Ureter (tissue), 1 donor: ENCODE results near the gene ASTN2. TPM values are rescaled to one million over a fixed set of nuclear protein-coding genes. Genes with fewer than 3 reads are reported as not detected.

Experiments used
- DNase-seq: peaks from one replicate; pipeline ENCODE4 v3.0.0-alpha.2; 2020; ENCODE audit warnings: low spot score
- total RNA-seq: library from RNA; stranded (reverse); gene quantifications from one replicate; pipeline ENCODE4 v1.2.4, GENCODE V29; 2023
- donor health status: DM: yes; HTN: yes; CAD: no.

The ASTN2 gene
- total RNA-seq, 1 donor from 2014 or later: 19.6 TPM

- no peak for DNase-seq
These were observed 785.2 kb downstream of the ASTN2 start for GRCh38 chr9:116629634-116630033.

GRCh38 chr9:116628716-116629115, 786.1 kb downstream of the ASTN2 start:
- no peak for DNase-seq

- no peak for DNase-seq
These were observed 787.4 kb downstream of the ASTN2 start for GRCh38 chr9:116627433-116627832.

GRCh38 chr9:116626762-116627161, 788.1 kb downstream of the ASTN2 start:
- no peak for DNase-seq

GRCh38 chr9:116623715-116624114, 791.1 kb downstream of the ASTN2 start:
- no peak for DNase-seq

GRCh38 chr9:116617389-116617788, 797.5 kb downstream of the ASTN2 start:
- no peak for DNase-seq

- DNase-seq: no peak
These were observed 798.4 kb downstream of the ASTN2 start for GRCh38 chr9:116616304-116616914.

- no peak for DNase-seq
These were observed 806.8 kb downstream of the ASTN2 start for GRCh38 chr9:116608064-116608463.

- DNase-seq: no peak
These were observed 808.9 kb downstream of the ASTN2 start for GRCh38 chr9:116605904-116606341.

- DNase-seq: no peak
These were observed 809.8 kb downstream of the ASTN2 start for GRCh38 chr9:116605060-116605459.

GRCh38 chr9:116604251-116604650, 810.6 kb downstream of the ASTN2 start:
- no peak for DNase-seq

GRCh38 chr9:116599342-116599884, 815.4 kb downstream of the ASTN2 start:
- no peak for DNase-seq

- no peak for DNase-seq
These were observed 818.2 kb downstream of the ASTN2 start for GRCh38 chr9:116596646-116597045.

GRCh38 chr9:116594547-116594946, 820.3 kb downstream of the ASTN2 start:
- no peak for DNase-seq

GRCh38 chr9:116592970-116593369, 821.9 kb downstream of the ASTN2 start:
- no peak for DNase-seq

GRCh38 chr9:116589392-116590354, 825.2 kb downstream of the ASTN2 start:
- no peak for DNase-seq

- no peak for DNase-seq
These were observed 826.9 kb downstream of the ASTN2 start for GRCh38 chr9:116587919-116588318.

- no peak for DNase-seq
These were observed 829.0 kb downstream of the ASTN2 start for GRCh38 chr9:116585896-116586295.

- no peak for DNase-seq
These were observed 829.7 kb downstream of the ASTN2 start for GRCh38 chr9:116585204-116585603.

- no peak for DNase-seq
These were observed 834.0 kb downstream of the ASTN2 start for GRCh38 chr9:116580853-116581252.

GRCh38 chr9:116576386-116576785, 838.5 kb downstream of the ASTN2 start:
- no peak for DNase-seq

- DNase-seq: no peak
These were observed 840.7 kb downstream of the ASTN2 start for GRCh38 chr9:116574027-116574679.
